ENCODE measurements around the gene RNF208. TPM values are rescaled to one million over a fixed set of nuclear protein-coding genes. Genes with fewer than 3 reads are reported as not detected.

The RNF208 gene
- total RNA-seq, 1 donor = not detected

- Histone ChIP-seq H3K27ac (ENCODE audit: low read depth, low read length) (no peak overlapping the region), H3K4me3 (ENCODE audit: insufficient read depth, low read length) (no peak overlapping the region), H3K27me3 (ENCODE audit: insufficient read depth, low read length) (no peaks in the 10 kb centered on the region), H3K4me1 (ENCODE audit: insufficient read depth, low read length) (peaks cover 14% of the 10 kb centered on the region), H3K36me3 (ENCODE audit: insufficient read depth, low read length) (peaks cover 29% of the 10 kb centered on the region), H4K20me1 (ENCODE audit: insufficient read depth, low read length) (peaks cover 15% of the 10 kb centered on the region), H2AFZ (ENCODE audit: low read length) (no peak overlapping the region), H3K79me2 (ENCODE audit: insufficient read depth, low read length) (peaks cover 33% of the 10 kb centered on the region), H3K4me2 (ENCODE audit: insufficient read depth, low read length) (no peak overlapping the region), H3K9me3 (ENCODE audit: low read depth, low read length) (no peaks in the 10 kb centered on the region)
- no peak for DNase-seq (ENCODE audit: insufficient read length, low spot score, missing footprints)
- TF ChIP-seq, protein P1, sequence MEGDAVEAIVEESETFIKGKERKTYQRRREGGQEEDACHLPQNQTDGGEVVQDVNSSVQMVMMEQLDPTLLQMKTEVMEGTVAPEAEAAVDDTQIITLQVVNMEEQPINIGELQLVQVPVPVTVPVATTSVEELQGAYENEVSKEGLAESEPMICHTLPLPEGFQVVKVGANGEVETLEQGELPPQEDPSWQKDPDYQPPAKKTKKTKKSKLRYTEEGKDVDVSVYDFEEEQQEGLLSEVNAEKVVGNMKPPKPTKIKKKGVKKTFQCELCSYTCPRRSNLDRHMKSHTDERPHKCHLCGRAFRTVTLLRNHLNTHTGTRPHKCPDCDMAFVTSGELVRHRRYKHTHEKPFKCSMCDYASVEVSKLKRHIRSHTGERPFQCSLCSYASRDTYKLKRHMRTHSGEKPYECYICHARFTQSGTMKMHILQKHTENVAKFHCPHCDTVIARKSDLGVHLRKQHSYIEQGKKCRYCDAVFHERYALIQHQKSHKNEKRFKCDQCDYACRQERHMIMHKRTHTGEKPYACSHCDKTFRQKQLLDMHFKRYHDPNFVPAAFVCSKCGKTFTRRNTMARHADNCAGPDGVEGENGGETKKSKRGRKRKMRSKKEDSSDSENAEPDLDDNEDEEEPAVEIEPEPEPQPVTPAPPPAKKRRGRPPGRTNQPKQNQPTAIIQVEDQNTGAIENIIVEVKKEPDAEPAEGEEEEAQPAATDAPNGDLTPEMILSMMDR (IDR thresholded peaks at IDR 0.05; ENCODE audit: extremely low read depth, low read depth, low read length) = no peak
These were observed 38.0 kb downstream of the RNF208 start for GRCh38 chr9:137183980-137184595.

GRCh38 chr9:137182836-137183235, 39.2 kb downstream of the RNF208 start:
- H3K4me3 ChIP-seq (ENCODE audit: insufficient read depth, low read length) = no peak overlapping the region
- TF ChIP-seq, protein P1 (IDR thresholded peaks at IDR 0.05; ENCODE audit: extremely low read depth, low read depth, low read length) = no peak
- H3K27me3 ChIP-seq (ENCODE audit: insufficient read depth, low read length) = no peaks in the 10 kb centered on the region
- H4K20me1 ChIP-seq (ENCODE audit: insufficient read depth, low read length) = peaks cover 17% of the 10 kb centered on the region
- no peak overlapping the region for H3K27ac ChIP-seq (ENCODE audit: low read depth, low read length)
- no peak overlapping the region for H3K4me2 ChIP-seq (ENCODE audit: insufficient read depth, low read length)
- H3K36me3 ChIP-seq (ENCODE audit: insufficient read depth, low read length) = peaks cover 29% of the 10 kb centered on the region
- H3K9me3 ChIP-seq (ENCODE audit: low read depth, low read length) = no peaks in the 10 kb centered on the region
- H3K79me2 ChIP-seq (ENCODE audit: insufficient read depth, low read length) = peaks cover 28% of the 10 kb centered on the region
- DNase-seq (ENCODE audit: insufficient read length, low spot score, missing footprints) = no peak
- no peak overlapping the region for H2AFZ ChIP-seq (ENCODE audit: low read length)
- peaks cover 13% of the 10 kb centered on the region for H3K4me1 ChIP-seq (ENCODE audit: insufficient read depth, low read length)

- Histone ChIP-seq H3K4me1 (ENCODE audit: insufficient read depth, low read length) (peaks cover 1% of the 10 kb centered on the region), H2AFZ (ENCODE audit: low read length) (no peak overlapping the region), H3K4me3 (ENCODE audit: insufficient read depth, low read length) (no peak overlapping the region), H4K20me1 (ENCODE audit: insufficient read depth, low read length) (peaks cover 8% of the 10 kb centered on the region), H3K27ac (ENCODE audit: low read depth, low read length) (no peak overlapping the region), H3K27me3 (ENCODE audit: insufficient read depth, low read length) (no peaks in the 10 kb centered on the region), H3K79me2 (ENCODE audit: insufficient read depth, low read length) (peaks cover 16% of the 10 kb centered on the region), H3K9me3 (ENCODE audit: low read depth, low read length) (no peaks in the 10 kb centered on the region), H3K4me2 (ENCODE audit: insufficient read depth, low read length) (no peak overlapping the region), H3K36me3 (ENCODE audit: insufficient read depth, low read length) (peaks cover 29% of the 10 kb centered on the region)
- TF ChIP-seq, protein P1 (IDR thresholded peaks at IDR 0.05; ENCODE audit: extremely low read depth, low read depth, low read length) = no peak
- DNase-seq (ENCODE audit: insufficient read length, low spot score, missing footprints) = no peak
These were observed 40.4 kb downstream of the RNF208 start for GRCh38 chr9:137181680-137182079.

DNA sequence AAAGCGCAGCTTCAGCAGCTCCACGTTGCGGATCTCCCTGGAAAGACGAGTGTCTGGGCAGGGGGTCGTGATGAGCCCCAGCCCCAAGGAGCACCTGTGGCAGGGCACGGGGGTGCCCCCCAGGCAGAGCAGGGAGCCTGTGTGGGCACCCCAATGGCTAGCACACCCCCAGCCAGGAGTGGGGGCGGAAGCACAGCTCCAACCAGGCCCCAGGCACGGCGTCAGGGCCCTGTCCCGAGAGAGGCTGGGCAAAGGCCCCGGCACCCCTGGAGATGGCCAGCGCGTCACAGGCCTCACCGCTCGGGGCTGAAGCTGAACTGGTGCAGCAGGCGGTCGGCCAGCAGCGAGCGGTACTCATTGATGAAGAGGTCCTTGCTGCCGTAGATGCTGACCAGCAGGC, 41.5 kb downstream of the RNF208 start:
- DNase-seq (ENCODE audit: insufficient read length, low spot score, missing footprints) = no peak
- H4K20me1 ChIP-seq (ENCODE audit: insufficient read depth, low read length) = peaks cover 12% of the 10 kb centered on the region
- H3K79me2 ChIP-seq (ENCODE audit: insufficient read depth, low read length) = peaks cover 4% of the 10 kb centered on the region
- H3K27ac ChIP-seq (ENCODE audit: low read depth, low read length) = no peak overlapping the region
- peaks cover 29% of the 10 kb centered on the region for H3K36me3 ChIP-seq (ENCODE audit: insufficient read depth, low read length)
- H2AFZ ChIP-seq (ENCODE audit: low read length) = no peak overlapping the region
- no peaks in the 10 kb centered on the region for H3K4me1 ChIP-seq (ENCODE audit: insufficient read depth, low read length)
- no peaks in the 10 kb centered on the region for H3K27me3 ChIP-seq (ENCODE audit: insufficient read depth, low read length)
- H3K4me3 ChIP-seq (ENCODE audit: insufficient read depth, low read length) = no peak overlapping the region
- TF ChIP-seq, protein P1 (IDR thresholded peaks at IDR 0.05; ENCODE audit: extremely low read depth, low read depth, low read length) = no peak
- no peak overlapping the region for H3K4me2 ChIP-seq (ENCODE audit: insufficient read depth, low read length)
- no peaks in the 10 kb centered on the region for H3K9me3 ChIP-seq (ENCODE audit: low read depth, low read length)
